Caco-2 (cell line): ENCODE data around the gene GGACT. TPM values are rescaled to one million over a fixed set of nuclear protein-coding genes. Genes with fewer than 3 reads are reported as not detected.

ENCODE experiments used
- BruUV-seq: library from RNA; stranded (reverse); fragments of 400-500 nt; replicated peaks from 2 replicates; lab custom pipeline; 2021; lab: Mats Ljungman, UMichigan
- CTCF ChIA-PET: fragments of 300-600 bp; sonication (Branson Sonifier 250); formaldehyde crosslinking; loops from one replicate; lab custom pipeline; 2022; ENCODE audit warnings: antibody characterized with exemption; lab: Charles Lee
- POLR2A ChIA-PET: fragments of 300-600 bp; sonication (Branson Sonifier 250); formaldehyde crosslinking; loops from one replicate; lab custom pipeline; 2022; ENCODE audit warnings: antibody characterized with exemption; lab: Charles Lee
- DNase-seq, 2 experiments: peaks; one replicate each; pipeline versions ENCODE4 v3.0.0 to v3.0.0-alpha.2; 2020 to 2022
- H3K27me3 ChIP-seq: replicated peaks from 2 replicates; pipeline ENCODE4 v1.6.0; 2011; ENCODE audit warnings: low read length; ENCODE audit not compliant: control insufficient read depth, insufficient read depth
- H3K36me3 ChIP-seq: 2 replicates; pipeline ENCODE4 v1.5.1; 2011; ENCODE audit warnings: low read length; ENCODE audit not compliant: control insufficient read depth, insufficient read depth
- H3K4me1 ChIP-seq: fragments of 250-450 bp; sonication (Bioruptor Pico); 2 replicates; pipeline ENCODE4 v1.5.1; 2020; ENCODE audit warnings: mild to moderate bottlenecking
- H3K4me3 ChIP-seq: 2 replicates; pipeline ENCODE4 v1.5.1; 2011; ENCODE audit warnings: low read depth, mild to moderate bottlenecking, control low read depth, low read length
- H3K9me3 ChIP-seq: fragments of 250-450 bp; sonication (Bioruptor Pico); 2 replicates; pipeline ENCODE4 v1.5.1; 2020; ENCODE audit warnings: mild to moderate bottlenecking, moderate library complexity
- H3K27ac Mint-ChIP-seq: one replicate; pipeline ENCODE4 v1.8.0; 2022; ENCODE audit warnings: mixed read lengths; ENCODE audit not compliant: unreplicated experiment
- H3K27me3 Mint-ChIP-seq: one replicate; pipeline ENCODE4 v1.8.0; 2022; ENCODE audit warnings: mixed read lengths; ENCODE audit not compliant: insufficient read depth, unreplicated experiment
- H3K36me3 Mint-ChIP-seq: one replicate; pipeline ENCODE4 v1.8.0; 2022; ENCODE audit warnings: mild to moderate bottlenecking, mixed read lengths; ENCODE audit not compliant: insufficient read depth, unreplicated experiment
- H3K4me1 Mint-ChIP-seq: one replicate; pipeline ENCODE4 v1.8.0; 2022; ENCODE audit warnings: low read depth, mixed read lengths; ENCODE audit not compliant: unreplicated experiment
- H3K4me3 Mint-ChIP-seq: one replicate; pipeline ENCODE4 v1.8.0; 2022; ENCODE audit warnings: mild to moderate bottlenecking, moderate library complexity, mixed read lengths; ENCODE audit not compliant: unreplicated experiment
- H3K9me3 Mint-ChIP-seq: one replicate; pipeline ENCODE4 v1.8.0; 2022; ENCODE audit warnings: mixed read lengths; ENCODE audit not compliant: unreplicated experiment
- CTCF ChIP-seq, 2 experiments: fragments of 200-600 bp in 1 of 2; IDR thresholded peaks; 1 replicate in 1 of 2; 2 replicates in 1 of 2; pipeline versions ENCODE4 v1.5.1 to v1.8.0; 2011 to 2022; ENCODE audit warnings: antibody characterized with exemption in 1 of 2, control low read depth in 1 of 2, inconsistent platforms in 1 of 2, low read depth in 1 of 2, low read length in 1 of 2, mild to moderate bottlenecking in 1 of 2, moderate library complexity in 1 of 2; ENCODE audit not compliant: insufficient read depth in 1 of 2, severe bottlenecking in 1 of 2, unreplicated experiment in 1 of 2
- intact Hi-C: fragments of 100-400 bp; cut with micrococcal nuclease; formaldehyde crosslinking; loops from one replicate; pipeline ENCODE4 v1.10.0; 2022; ENCODE audit not compliant: unreplicated experiment
- total RNA-seq: library from RNA; stranded (reverse); gene quantifications from 2 replicates; pipeline ENCODE4 v1.2.3, GENCODE V29; 2022

Gene GGACT
- total RNA-seq, 1 experiment from 2014 or later: 3.6 TPM

GRCh38 chr13:100523411-100523810 is 65.2 kb downstream of the GGACT start:
- H3K4me3 Mint-ChIP-seq: no peak overlapping the region
- no peaks in the 10 kb centered on the region for H3K9me3 ChIP-seq
- no peaks in the 10 kb centered on the region for H3K27me3 Mint-ChIP-seq
- H3K36me3 Mint-ChIP-seq: peaks cover 15% of the 10 kb centered on the region
- no peaks in the 10 kb centered on the region for H3K36me3 ChIP-seq
- peaks cover 11% of the 10 kb centered on the region for H3K4me1 ChIP-seq
- TF ChIP-seq CTCF (IDR thresholded peaks at IDR 0.05; ENCODE audit: insufficient read depth in 1 of 2, low read depth in 1 of 2, low read length in 1 of 2, severe bottlenecking in 1 of 2, unreplicated experiment in 1 of 2): no peak
- no peaks in the 10 kb centered on the region for H3K27me3 ChIP-seq
- intact Hi-C loops: no loop called here
- no peaks in the 10 kb centered on the region for H3K9me3 Mint-ChIP-seq
- no TSS peak for BruUV-seq
- H3K4me1 Mint-ChIP-seq: peaks cover 8% of the 10 kb centered on the region
- H3K4me3 ChIP-seq: no peak overlapping the region
- no peak for DNase-seq
- CTCF ChIA-PET: interaction anchor here (0.6 kb wide), 1 partner anchor 449 kb away, joined by 3 read pairs; no protein-coding TSS in a partner anchor
- POLR2A ChIA-PET: no interaction called here
- no peak overlapping the region for H3K27ac Mint-ChIP-seq

- H3K4me3 ChIP-seq: no peak overlapping the region
- ChIA-PET POLR2A (no interaction called here), CTCF (interaction anchor here (0.6 kb wide), 1 partner anchor 448 kb away, joined by 3 read pairs; no protein-coding TSS in a partner anchor)
- no peak overlapping the region for H3K27ac Mint-ChIP-seq
- BruUV-seq: no TSS peak
- H3K27me3 ChIP-seq: no peaks in the 10 kb centered on the region
- DNase-seq: no peak
- no peaks in the 10 kb centered on the region for H3K9me3 Mint-ChIP-seq
- no peaks in the 10 kb centered on the region for H3K27me3 Mint-ChIP-seq
- TF ChIP-seq CTCF (IDR thresholded peaks at IDR 0.05; ENCODE audit: insufficient read depth in 1 of 2, low read depth in 1 of 2, low read length in 1 of 2, severe bottlenecking in 1 of 2, unreplicated experiment in 1 of 2): no peak
- peaks cover 11% of the 10 kb centered on the region for H3K4me1 ChIP-seq
- H3K36me3 ChIP-seq: no peaks in the 10 kb centered on the region
- H3K36me3 Mint-ChIP-seq: peaks cover 10% of the 10 kb centered on the region
- H3K9me3 ChIP-seq: no peaks in the 10 kb centered on the region
- intact Hi-C loops: no loop called here
- no peak overlapping the region for H3K4me3 Mint-ChIP-seq
- peaks cover 8% of the 10 kb centered on the region for H3K4me1 Mint-ChIP-seq
Observed at GRCh38 chr13:100522618-100523309, 65.8 kb downstream of the GGACT start.

- CTCF ChIA-PET: no interaction called here
Observed at GRCh38 chr13:100521851-100522617, 66.6 kb downstream of the GGACT start.

More at GRCh38 chr13:100521851-100522617, 66.6 kb downstream of the GGACT start:
- H3K4me3 Mint-ChIP-seq: no peak overlapping the region
- Histone ChIP-seq H3K4me3 (no peak overlapping the region), H3K9me3 (no peaks in the 10 kb centered on the region), H3K36me3 (no peaks in the 10 kb centered on the region), H3K4me1 (peaks cover 19% of the 10 kb centered on the region), H3K27me3 (no peaks in the 10 kb centered on the region)
- H3K27ac Mint-ChIP-seq: no peak overlapping the region
- POLR2A ChIA-PET: no interaction called here
- no TSS peak for BruUV-seq
- H3K4me1 Mint-ChIP-seq: peaks cover 8% of the 10 kb centered on the region
- intact Hi-C loops: no loop called here
- no peak for TF ChIP-seq CTCF (IDR thresholded peaks at IDR 0.05; ENCODE audit: insufficient read depth in 1 of 2, low read depth in 1 of 2, low read length in 1 of 2, severe bottlenecking in 1 of 2, unreplicated experiment in 1 of 2)
- no peaks in the 10 kb centered on the region for H3K27me3 Mint-ChIP-seq
- H3K36me3 Mint-ChIP-seq: peaks cover 5% of the 10 kb centered on the region
- DNase-seq: no peak
- no peaks in the 10 kb centered on the region for H3K9me3 Mint-ChIP-seq
